Fibroblast of lung (primary cell): ENCODE results near the gene IKZF2. TPM values are rescaled to one million over a fixed set of nuclear protein-coding genes. Genes with fewer than 3 reads are reported as not detected.

ENCODE experiments used
- DNase-seq, 2 donors: peaks; one replicate each; pipeline versions ENCODE4 v3.0.0 to v3.0.0-alpha.2; 2010; ENCODE audit warnings: low read depth in 2 of 2
- H2AFZ ChIP-seq: 2 replicates; pipeline ENCODE4 v1.5.1; 2012; ENCODE audit warnings: low read length, control low read depth, inconsistent platforms
- H3K27ac ChIP-seq: 2 replicates; pipeline ENCODE4 v1.5.1; 2011; ENCODE audit warnings: low read length, control low read depth; ENCODE audit not compliant: insufficient read depth
- H3K27me3 ChIP-seq: 2 replicates; pipeline ENCODE4 v1.5.1; 2011; ENCODE audit warnings: mild to moderate bottlenecking, low read length; ENCODE audit not compliant: control insufficient read depth, insufficient read depth
- H3K36me3 ChIP-seq: 2 replicates; pipeline ENCODE4 v1.5.1; 2011; ENCODE audit warnings: low read length; ENCODE audit not compliant: control insufficient read depth, insufficient read depth
- H3K4me1 ChIP-seq: 2 replicates; pipeline ENCODE4 v1.5.1; 2011; ENCODE audit warnings: low read length; ENCODE audit not compliant: control insufficient read depth, insufficient read depth; ENCODE audit errors: extremely low read depth
- H3K4me2 ChIP-seq: 2 replicates; pipeline ENCODE4 v1.5.1; 2011; ENCODE audit warnings: low read length, control low read depth; ENCODE audit not compliant: insufficient read depth; ENCODE audit errors: extremely low read depth
- H3K4me3 ChIP-seq, 4 experiments: fragments of 200-600 bp in 1 of 4; sonication (generic) in 1 of 4; replicated peaks in 1 of 4; 2 replicates each; pipeline ENCODE4 v1.5.1; 2011 to 2016; ENCODE audit warnings: low read length in 4 of 4, low read depth in 3 of 4, mild to moderate bottlenecking in 3 of 4, control low read depth in 2 of 4, inconsistent platforms in 1 of 4, mixed read lengths in 1 of 4; ENCODE audit not compliant: insufficient read depth in 1 of 4; ENCODE audit errors: control extremely low read depth in 1 of 4
- H3K79me2 ChIP-seq: 2 replicates; pipeline ENCODE4 v1.5.1; 2012; ENCODE audit warnings: mild to moderate bottlenecking, low read length, inconsistent platforms; ENCODE audit not compliant: control insufficient read depth, insufficient read depth
- H3K9ac ChIP-seq: 2 replicates; pipeline ENCODE4 v1.5.1; 2011; ENCODE audit warnings: mild to moderate bottlenecking, low read length, control low read depth; ENCODE audit not compliant: insufficient read depth
- H3K9me3 ChIP-seq: 2 replicates; pipeline ENCODE4 v1.5.1; 2012; ENCODE audit warnings: low read depth, low read length; ENCODE audit not compliant: control insufficient read depth, insufficient read depth
- H4K20me1 ChIP-seq: 2 replicates; pipeline ENCODE4 v1.5.1; 2011; ENCODE audit warnings: low read length; ENCODE audit not compliant: control insufficient read depth, insufficient read depth; ENCODE audit errors: extremely low read depth
- CTCF ChIP-seq, 2 donors: IDR thresholded peaks in 1 of 2; conservative IDR thresholded peaks in 1 of 2; 1 replicate in 1 of 2; 2 replicates in 1 of 2; pipeline ENCODE4 v1.5.1; 2011 to 2012; ENCODE audit warnings: low read length in 2 of 2, control low read depth in 1 of 2, inconsistent platforms in 1 of 2, low read depth in 1 of 2, mild to moderate bottlenecking in 1 of 2
- EZH2 ChIP-seq: IDR thresholded peaks from 2 replicates; pipeline ENCODE4 v1.5.1; 2012; ENCODE audit warnings: low read length, control low read depth, mild to moderate bottlenecking; ENCODE audit errors: missing control alignments
- polyA plus RNA-seq, 2 donors: library from polyadenylated mRNA; depleted of rRNA in 1 of 2; stranded (reverse) in 1 of 2; unstranded in 1 of 2; fragments of >200 nt; gene quantifications; 2 replicates each; pipeline ENCODE4 v1.2.1, GENCODE V29; 2011 to 2012; ENCODE audit warnings: missing spikeins in 1 of 2
- total RNA-seq: library from RNA; depleted of rRNA; stranded (reverse); fragments of >200 nt; gene quantifications from 2 replicates; pipeline ENCODE4 v1.2.1, GENCODE V29; 2014

Gene IKZF2
- total and polyA plus RNA-seq, 2 donors (not counting 1 experiment from before 2014, with no cell fraction given), result 4.9 to 17.2 TPM

DNA sequence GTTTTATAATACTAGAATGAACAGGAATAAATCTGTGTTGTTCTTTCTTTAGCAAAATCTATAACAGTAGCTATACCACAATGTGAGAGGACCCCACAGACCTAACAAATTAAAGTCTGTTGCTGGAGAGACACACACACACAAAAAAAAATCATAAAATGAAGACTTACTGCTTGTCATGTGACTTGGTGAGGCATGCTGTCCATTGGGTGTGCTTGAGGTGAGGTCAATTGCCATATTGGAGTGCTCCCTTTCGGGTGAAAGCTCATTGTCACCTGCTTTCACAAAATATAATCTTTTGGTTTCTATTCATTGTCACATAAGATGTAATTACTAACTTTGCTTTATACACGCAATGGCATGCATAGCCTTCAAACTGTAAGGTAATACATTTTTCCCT lies 3.9 kb downstream of the IKZF2 start:
- no peak overlapping the region for H2AFZ ChIP-seq

DNA sequence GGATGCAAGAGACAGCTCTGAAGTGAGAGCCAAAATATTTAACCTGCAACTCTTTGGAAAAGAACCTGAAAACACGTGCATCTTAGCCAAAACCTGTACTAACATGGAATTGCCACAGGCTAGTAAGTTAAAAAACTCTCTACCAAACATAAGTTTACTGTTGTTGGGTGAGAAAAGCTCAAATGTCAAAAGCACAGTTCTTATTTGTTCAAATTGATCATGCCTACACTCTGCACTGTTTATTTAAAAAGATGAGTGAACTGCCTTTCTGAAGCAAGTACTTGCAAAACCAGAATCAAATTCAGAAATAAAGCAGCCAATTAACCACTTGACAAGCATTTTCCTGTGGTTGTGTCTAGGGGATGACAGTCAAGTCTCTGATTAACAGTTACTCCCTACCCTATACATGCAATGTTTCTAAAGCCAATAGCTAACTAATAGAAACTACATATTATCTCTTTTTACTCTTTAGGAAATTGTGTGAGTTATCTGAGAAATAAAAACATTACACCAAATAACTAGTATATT lies 5.6 kb downstream of the IKZF2 start:
- Histone ChIP-seq H3K9ac (no peak overlapping the region), H3K4me2 (no peak overlapping the region), H3K27ac (no peak overlapping the region), H2AFZ (no peak overlapping the region), H3K79me2 (peaks cover 2% of the 10 kb centered on the region), H3K4me1 (no peaks in the 10 kb centered on the region), H4K20me1 (no peaks in the 10 kb centered on the region), H3K4me3 (no peak overlapping the region), H3K9me3 (no peaks in the 10 kb centered on the region), H3K36me3 (no peaks in the 10 kb centered on the region), H3K27me3 (no peaks in the 10 kb centered on the region)
- DNase-seq, result no peak
- TF ChIP-seq EZH2 (no peak), CTCF (conservative IDR thresholded peaks at IDR 0.05 in 1 of 2, IDR thresholded peaks at IDR 0.05 in 1 of 2; ENCODE audit: low read depth in 1 of 2, low read length in 2 of 2) (no peak)

More for the DNA sequence above, 3.9 kb downstream of the IKZF2 start:
- no peak overlapping the region for H3K4me3 ChIP-seq
- H3K4me2 ChIP-seq, result no peak overlapping the region
- H3K79me2 ChIP-seq, result peaks cover 2% of the 10 kb centered on the region
- no peaks in the 10 kb centered on the region for H3K36me3 ChIP-seq
- H3K4me1 ChIP-seq, result no peaks in the 10 kb centered on the region
- no peak for DNase-seq
- H4K20me1 ChIP-seq, result no peaks in the 10 kb centered on the region
- H3K27me3 ChIP-seq, result no peaks in the 10 kb centered on the region
- TF ChIP-seq CTCF (conservative IDR thresholded peaks at IDR 0.05 in 1 of 2, IDR thresholded peaks at IDR 0.05 in 1 of 2; ENCODE audit: low read depth in 1 of 2, low read length in 2 of 2) (no peak), EZH2 (no peak)
- no peak overlapping the region for H3K27ac ChIP-seq
- H3K9me3 ChIP-seq, result no peaks in the 10 kb centered on the region
- H3K9ac ChIP-seq, result no peak overlapping the region

- TF ChIP-seq EZH2 (no peak), CTCF (conservative IDR thresholded peaks at IDR 0.05 in 1 of 2, IDR thresholded peaks at IDR 0.05 in 1 of 2; ENCODE audit: low read depth in 1 of 2, low read length in 2 of 2) (no peak)
- Histone ChIP-seq H4K20me1 (no peaks in the 10 kb centered on the region), H3K9me3 (no peaks in the 10 kb centered on the region), H3K4me3 (no peak overlapping the region), H2AFZ (no peak overlapping the region), H3K4me1 (no peaks in the 10 kb centered on the region), H3K4me2 (no peak overlapping the region), H3K27me3 (no peaks in the 10 kb centered on the region), H3K36me3 (no peaks in the 10 kb centered on the region), H3K79me2 (no peaks in the 10 kb centered on the region), H3K27ac (no peak overlapping the region), H3K9ac (no peak overlapping the region)
- DNase-seq, result no peak
Measured at GRCh38 chr2:213137064-213137463, 14.3 kb downstream of the IKZF2 start.
